Measurements from ENCODE around the gene YRDC. TPM values are rescaled to one million over a fixed set of nuclear protein-coding genes. Genes with fewer than 3 reads are reported as not detected.

YRDC gene
- total and polyA plus RNA-seq, 9 of the 15 experiments (the other 6 are each of a cell fraction or from before 2014, with no cell fraction given), result 11.1 to 58.5 (median 49.8) TPM

GRCh38 chr1:37839676-37840075, 31.7 kb upstream of the YRDC start (continued):
- TF ChIP-seq TBL1XR1 (IDR thresholded peaks at IDR 0.05; ENCODE audit: low read length in 2 of 2) (no peak), E2F5 (CRISPR knock-in tag; IDR thresholded peaks at IDR 0.05) (no peak), NCOA1 (IDR thresholded peaks at IDR 0.05; ENCODE audit: low read depth) (no peak)

GRCh38 chr1:37836788-37837187, 28.8 kb upstream of the YRDC start:
- 32% methylated on average over 2 of the region's 3 CpGs for WGBS (ENCODE audit: insufficient coverage, low coverage, missing lambda C conversion rate)
- H3K9me3 ChIP-seq (replicated peaks; ENCODE audit: control insufficient read depth, insufficient read depth, low read depth, low read length), result no peaks in the 10 kb centered on the region
- H3K27me3 ChIP-seq (ENCODE audit: control insufficient read depth in 2 of 2, insufficient read depth in 2 of 2, low read length in 2 of 2), result no peaks in the 10 kb centered on the region
- no peaks in the 10 kb centered on the region for H4K20me1 ChIP-seq (replicated peaks; ENCODE audit: control insufficient read depth, insufficient read depth, low read length)
- BruUV-seq (replicated peaks), result no TSS peak
- no peak overlapping the region for H3K9ac ChIP-seq (ENCODE audit: insufficient read depth in 1 of 2, low read depth in 2 of 2, low read length in 2 of 2)
- peaks cover 73% of the 10 kb centered on the region for H3K36me3 ChIP-seq (ENCODE audit: control insufficient read depth, insufficient read depth, low read length)
- H3K4me2 ChIP-seq (ENCODE audit: insufficient read depth, low read length), result no peak overlapping the region
- ATAC-seq, result no peak
- in situ Hi-C loops (cut with MboI) (no loop called here), intact Hi-C loops (cut with micrococcal nuclease) (no loop called here)
- no peak overlapping the region for H3K4me3 ChIP-seq
- no peaks in the 10 kb centered on the region for H3K4me1 ChIP-seq (replicated peaks in 1 of 2; ENCODE audit: control insufficient read depth in 2 of 2, insufficient read depth in 2 of 2, low read length in 2 of 2)
- ChIA-PET POLR2A (interaction anchor here (1.6 kb wide), 1 partner anchor 19 kb away, joined by 4 read pairs; no protein-coding TSS in a partner anchor), CTCF (ENCODE audit: low intra/inter-chr PET ratio) (no interaction called here)
- no peak overlapping the region for H3K27ac ChIP-seq (ENCODE audit: extremely low read depth, low read depth, low read length)
- no peak for FAIRE-seq
- no peaks in the 10 kb centered on the region for H3K9me1 ChIP-seq (ENCODE audit: control insufficient read depth, insufficient read depth, low read length)
- no peak for DNase-seq (ENCODE audit: extremely low read depth in 1 of 4, low spot score in 3 of 4)
- H3K79me2 ChIP-seq (ENCODE audit: control insufficient read depth, insufficient read depth, low read length), result no peaks in the 10 kb centered on the region
- no peak overlapping the region for H2AFZ ChIP-seq (ENCODE audit: low read depth, low read length)
- no peak for TF ChIP-seq ERF (CRISPR knock-in tag; IDR thresholded peaks at IDR 0.05)
- TF ChIP-seq DEAF1 (CRISPR knock-in tag; IDR thresholded peaks at IDR 0.05), result no peak
- TF ChIP-seq MTF1 (CRISPR knock-in tag; IDR thresholded peaks at IDR 0.05; ENCODE audit: borderline replicate concordance), result no peak
- TF ChIP-seq RCOR1 (IDR thresholded peaks at IDR 0.05; ENCODE audit: borderline replicate concordance in 1 of 2, low read depth in 2 of 2, low read length in 2 of 2), result no peak
- no peak for TF ChIP-seq NR1H2 (CRISPR knock-in tag; IDR thresholded peaks at IDR 0.05)
- TF ChIP-seq ZNF589 (CRISPR knock-in tag; IDR thresholded peaks at IDR 0.05; ENCODE audit: low read depth), result no peak
- TF ChIP-seq CSDE1 (IDR thresholded peaks at IDR 0.05), result no peak
- no peak for TF ChIP-seq MBD2 (IDR thresholded peaks at IDR 0.05; ENCODE audit: borderline replicate concordance, low read depth)
- TF ChIP-seq ZBTB43 (CRISPR knock-in tag; IDR thresholded peaks at IDR 0.05), result no peak
- no peak for TF ChIP-seq NFYB (IDR thresholded peaks at IDR 0.05; ENCODE audit: extremely low read depth, insufficient read length)
- TF ChIP-seq ZNF124 (CRISPR knock-in tag; IDR thresholded peaks at IDR 0.05), result no peak
- TF ChIP-seq PRPF4 (IDR thresholded peaks at IDR 0.05; ENCODE audit: insufficient read depth, low read depth, low read length, poor library complexity, severe bottlenecking), result no peak
- TF ChIP-seq POLR2A (conservative IDR thresholded peaks at IDR 0.05), result no peak
- TF ChIP-seq WHSC1 (IDR thresholded peaks at IDR 0.05; ENCODE audit: low read length), result no peak
- no peak for TF ChIP-seq CGGBP1 (CRISPR knock-in tag; IDR thresholded peaks at IDR 0.05)
